OCI-LY1 (cell line): ENCODE data around the gene CPEB1.

Source experiments
- H2AFZ ChIP-seq: fragments of 200-600 bp; sonication (generic), shearing (Covaris generic); 2 replicates; pipeline ENCODE4 v1.6.0; 2014; ENCODE audit warnings: antibody characterized with exemption, mild to moderate bottlenecking, low read length
- H3F3A ChIP-seq: fragments of 200-600 bp; sonication (generic), shearing (Covaris generic); 2 replicates; pipeline ENCODE4 v1.6.0; 2014; ENCODE audit warnings: mild to moderate bottlenecking, antibody characterized with exemption, low read length, moderate library complexity; ENCODE audit not compliant: insufficient read depth
- H3K27ac ChIP-seq: fragments of 200-600 bp; sonication (generic); 2 replicates; pipeline ENCODE4 v1.5.1; 2014; ENCODE audit warnings: low read length, mixed run types, mild to moderate bottlenecking, low read depth; ENCODE audit not compliant: poor library complexity, severe bottlenecking
- H3K27me3 ChIP-seq: fragments of 200-600 bp; sonication (generic); 2 replicates; pipeline ENCODE4 v1.6.0; 2014; ENCODE audit warnings: antibody characterized with exemption, mild to moderate bottlenecking, low read length, moderate library complexity; ENCODE audit not compliant: insufficient read depth
- H3K36me3 ChIP-seq: fragments of 200-600 bp; sonication (generic); 2 replicates; pipeline ENCODE4 v1.6.1; 2014; ENCODE audit warnings: mild to moderate bottlenecking, antibody characterized with exemption, low read length, moderate library complexity, mixed read lengths; ENCODE audit not compliant: insufficient read depth
- H3K4me1 ChIP-seq: fragments of 200-600 bp; sonication (generic); 2 replicates; pipeline ENCODE4 v1.5.1; 2014; ENCODE audit warnings: mild to moderate bottlenecking, low read length, moderate library complexity; ENCODE audit not compliant: insufficient read depth, severe bottlenecking
- H3K4me2 ChIP-seq: fragments of 200-600 bp; sonication (generic), shearing (Covaris generic); 2 replicates; pipeline ENCODE4 v1.6.1; 2014; ENCODE audit warnings: low read length
- H3K4me3 ChIP-seq: fragments of 200-600 bp; sonication (generic); 2 replicates; pipeline ENCODE4 v1.5.1; 2014; ENCODE audit warnings: low read length, low read depth, mild to moderate bottlenecking, mixed read lengths; ENCODE audit not compliant: poor library complexity, severe bottlenecking
- H3K79me2 ChIP-seq: fragments of 200-600 bp; shearing (Covaris generic); 2 replicates; pipeline ENCODE4 v1.6.1; 2016; ENCODE audit warnings: mixed run types, low read length, mixed read lengths; ENCODE audit not compliant: insufficient read depth
- H3K9ac ChIP-seq: fragments of 200-600 bp; sonication (generic), shearing (Covaris generic); 2 replicates; pipeline ENCODE4 v1.6.1; 2014; ENCODE audit warnings: mild to moderate bottlenecking, low read length, mixed read lengths
- H3K9me2 ChIP-seq: fragments of 200-600 bp; sonication (generic), shearing (Covaris generic); 2 replicates; pipeline ENCODE4 v1.6.1; 2014; ENCODE audit warnings: low read depth, mild to moderate bottlenecking, low read length, mixed read lengths
- H3K9me3 ChIP-seq: fragments of 200-600 bp; shearing (Covaris generic); 2 replicates; pipeline ENCODE4 v1.6.1; 2014; ENCODE audit warnings: low read length, mixed read lengths
- H4K20me1 ChIP-seq: fragments of 200-600 bp; sonication (generic), shearing (Covaris generic); 2 replicates; pipeline ENCODE4 v1.6.0; 2016; ENCODE audit warnings: mild to moderate bottlenecking, low read length; ENCODE audit not compliant: insufficient read depth
- CTCF ChIP-seq: fragments of 200-600 bp; sonication (generic), shearing (Covaris generic); IDR thresholded peaks from 2 replicates; pipeline ENCODE4 v1.5.1; 2017; ENCODE audit warnings: mild to moderate bottlenecking, antibody characterized with exemption, low read length, moderate library complexity, mixed read lengths
- EZH2 ChIP-seq: fragments of 200-600 bp; sonication (generic), shearing (Covaris generic); IDR thresholded peaks from 2 replicates; pipeline ENCODE4 v1.8.0; 2017; ENCODE audit warnings: borderline replicate concordance, mixed run types, mild to moderate bottlenecking, antibody characterized with exemption, low read length, moderate library complexity, mixed read lengths

The CPEB1 gene

GRCh38 chr15:82663186-82663600, 16.0 kb upstream of the CPEB1 start:
- no peak overlapping the region for H2AFZ ChIP-seq
- TF ChIP-seq EZH2 (no peak), CTCF (no peak)
- H3K9ac ChIP-seq = no peak overlapping the region
- no peaks in the 10 kb centered on the region for H3K4me1 ChIP-seq
- no peaks in the 10 kb centered on the region for H3K27me3 ChIP-seq
- no peak overlapping the region for H3K27ac ChIP-seq
- H3K9me2 ChIP-seq = no peaks in the 10 kb centered on the region
- H3K4me3 ChIP-seq = no peak overlapping the region
- no peaks in the 10 kb centered on the region for H3K36me3 ChIP-seq
- no peak overlapping the region for H3K4me2 ChIP-seq
- H3F3A ChIP-seq = no peaks in the 10 kb centered on the region
- H3K79me2 ChIP-seq = no peaks in the 10 kb centered on the region
- H4K20me1 ChIP-seq = no peaks in the 10 kb centered on the region
- H3K9me3 ChIP-seq = no peaks in the 10 kb centered on the region

DNA sequence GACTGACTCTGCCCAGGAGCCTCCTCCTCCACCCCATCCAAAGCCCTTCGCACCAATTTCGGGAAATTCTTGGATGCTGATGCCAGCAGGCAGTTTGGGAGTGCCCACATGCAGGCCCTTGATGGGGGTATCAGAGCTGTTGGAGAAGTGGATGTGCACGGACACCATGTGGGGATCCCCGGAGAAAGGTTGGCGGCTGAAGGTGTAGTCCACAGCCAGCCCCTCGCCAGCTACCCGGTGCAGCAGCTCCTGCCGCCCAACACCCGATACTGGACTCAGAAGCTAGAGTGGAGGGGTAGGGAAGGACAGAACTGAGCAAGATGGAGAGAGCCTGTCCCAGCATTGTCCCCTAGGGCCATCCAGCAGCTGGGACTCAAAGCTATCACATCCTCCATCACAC, 15.5 kb upstream of the CPEB1 start:
- TF ChIP-seq EZH2 (no peak), CTCF (no peak)
- Histone ChIP-seq H3K79me2 (no peaks in the 10 kb centered on the region), H3K4me2 (no peak overlapping the region), H2AFZ (no peak overlapping the region), H3K9me2 (no peaks in the 10 kb centered on the region), H3K27me3 (no peaks in the 10 kb centered on the region), H3F3A (no peaks in the 10 kb centered on the region), H3K36me3 (no peaks in the 10 kb centered on the region), H3K4me3 (no peak overlapping the region), H3K9ac (no peak overlapping the region), H3K4me1 (no peaks in the 10 kb centered on the region), H3K27ac (no peak overlapping the region), H3K9me3 (no peaks in the 10 kb centered on the region), H4K20me1 (no peaks in the 10 kb centered on the region)

DNA sequence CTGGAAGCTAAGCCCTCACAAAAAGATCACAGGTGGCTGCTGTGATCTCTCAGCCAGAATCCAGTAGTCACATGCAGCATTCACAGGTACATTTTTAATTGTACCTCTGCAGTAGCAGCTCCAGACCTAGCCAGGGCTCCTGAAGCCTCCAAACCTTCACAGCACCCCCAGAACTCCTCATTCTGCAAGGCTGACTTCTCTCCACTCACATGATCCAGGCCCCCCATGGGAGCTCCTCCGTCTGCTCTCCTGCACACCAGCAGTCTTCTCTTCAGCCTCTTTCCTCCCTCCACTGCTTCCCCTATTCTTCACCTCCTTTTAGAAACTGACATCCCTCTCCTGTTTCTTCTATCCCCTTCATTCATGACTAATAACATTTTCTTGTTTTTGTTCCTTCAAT, 13.2 kb upstream of the CPEB1 start:
- Histone ChIP-seq H3K4me2 (no peak overlapping the region), H2AFZ (no peak overlapping the region), H3K4me3 (no peak overlapping the region), H3K27me3 (no peaks in the 10 kb centered on the region), H3K79me2 (no peaks in the 10 kb centered on the region), H3K9ac (no peak overlapping the region), H3K9me3 (no peaks in the 10 kb centered on the region), H3K36me3 (no peaks in the 10 kb centered on the region), H3F3A (no peaks in the 10 kb centered on the region), H3K4me1 (no peaks in the 10 kb centered on the region), H4K20me1 (no peaks in the 10 kb centered on the region), H3K27ac (no peak overlapping the region), H3K9me2 (no peaks in the 10 kb centered on the region)
- TF ChIP-seq CTCF = no peak
- TF ChIP-seq EZH2 = no peak
